Ishikawa (cell line): ENCODE measurements around the gene KLHL26.

ENCODE experiments used
- CEBPB ChIP-seq: IDR thresholded peaks from 2 replicates; pipeline ENCODE4 v1.6.1; 2012
- EGR1 ChIP-seq: IDR thresholded peaks from 2 replicates; pipeline ENCODE4 v1.6.1; 2012
- EP300 ChIP-seq: IDR thresholded peaks from 2 replicates; pipeline ENCODE4 v1.6.1; 2012; ENCODE audit warnings: borderline replicate concordance
- FOXM1 ChIP-seq: IDR thresholded peaks from 2 replicates; pipeline ENCODE4 v1.6.1; 2012; ENCODE audit warnings: low read depth, borderline replicate concordance
- MAX ChIP-seq: IDR thresholded peaks from 2 replicates; pipeline ENCODE4 v1.6.1; 2012
- NFIC ChIP-seq: IDR thresholded peaks from 2 replicates; pipeline ENCODE4 v1.6.1; 2012
- RAD21 ChIP-seq: IDR thresholded peaks from 2 replicates; pipeline ENCODE4 v1.6.1; 2012; ENCODE audit warnings: low read depth
- REST ChIP-seq: IDR thresholded peaks from 2 replicates; pipeline ENCODE4 v1.6.1; 2012; ENCODE audit warnings: low read depth, mild to moderate bottlenecking
- TAF1 ChIP-seq: IDR thresholded peaks from 2 replicates; pipeline ENCODE4 v1.6.1; 2012; ENCODE audit warnings: low read depth, mild to moderate bottlenecking
- TCF12 ChIP-seq: IDR thresholded peaks from 2 replicates; pipeline ENCODE4 v1.6.1; 2012; ENCODE audit warnings: low read depth
- USF1 ChIP-seq: IDR thresholded peaks from 2 replicates; pipeline ENCODE4 v1.6.1; 2012
- YY1 ChIP-seq: IDR thresholded peaks from 2 replicates; pipeline ENCODE4 v1.6.1; 2012; ENCODE audit warnings: low read depth

GRCh38 chr19:18674616-18675015 is 37.8 kb downstream of the KLHL26 start:
- TF ChIP-seq TCF12 (no peak), NFIC (no peak), REST (no peak), EP300 (no peak), CEBPB (no peak), USF1 (no peak), YY1 (no peak), RAD21 (no peak), FOXM1 (no peak), MAX (no peak), EGR1 (no peak), TAF1 (no peak)
